Neural progenitor cell (in vitro differentiated cells): ENCODE results near the gene TXN. TPM values are rescaled to one million over a fixed set of nuclear protein-coding genes. Genes with fewer than 3 reads are reported as not detected.
A peak's percentile ranks its signal among the peaks of the same experiment; 100 is the strongest.

Experiments used
- DNase-seq: peaks from one replicate; pipeline ENCODE4 v3.0.0-alpha.2; 2016; ENCODE audit warnings: low spot score
- H2AFZ ChIP-seq: fragments of 200-600 bp; sonication (generic); replicated peaks from 2 replicates; pipeline ENCODE4 v1.6.1; 2016; ENCODE audit warnings: antibody characterized with exemption
- H3F3A ChIP-seq: fragments of 200-600 bp; sonication (generic); 2 replicates; pipeline ENCODE4 v1.6.1; 2016; ENCODE audit warnings: antibody characterized with exemption, low read depth
- H3K27ac ChIP-seq: fragments of 200-600 bp; sonication (generic); 2 replicates; pipeline ENCODE4 v1.5.1; 2016; ENCODE audit warnings: mild to moderate bottlenecking
- H3K27me3 ChIP-seq: fragments of 200-600 bp; sonication (generic); 2 replicates; pipeline ENCODE4 v1.6.1; 2016; ENCODE audit warnings: mild to moderate bottlenecking, moderate library complexity
- H3K36me3 ChIP-seq: fragments of 200-600 bp; sonication (generic); 2 replicates; pipeline ENCODE4 v1.5.1; 2016
- H3K4me1 ChIP-seq: fragments of 200-600 bp; sonication (generic); 2 replicates; pipeline ENCODE4 v1.6.1; 2016; ENCODE audit warnings: mixed run types
- H3K4me2 ChIP-seq: fragments of 200-600 bp; sonication (generic); 2 replicates; pipeline ENCODE4 v1.6.1; 2016
- H3K4me3 ChIP-seq: fragments of 200-600 bp; sonication (generic); 2 replicates; pipeline ENCODE4 v1.5.1; 2016
- H3K79me2 ChIP-seq: fragments of 200-600 bp; sonication (generic); 2 replicates; pipeline ENCODE4 v1.6.1; 2016; ENCODE audit warnings: low read depth
- H3K9ac ChIP-seq: fragments of 200-600 bp; sonication (generic); 2 replicates; pipeline ENCODE4 v1.6.1; 2016
- H3K9me3 ChIP-seq: fragments of 200-600 bp; sonication (generic); 2 replicates; pipeline ENCODE4 v1.5.1; 2016; ENCODE audit warnings: low read depth
- H4K20me1 ChIP-seq: fragments of 200-600 bp; sonication (generic); 2 replicates; pipeline ENCODE4 v1.6.1; 2016; ENCODE audit warnings: low read depth
- H3K27ac Mint-ChIP-seq: 3 replicates; pipeline ENCODE4 v1.8.0; 2021; ENCODE audit warnings: mixed read lengths
- H3K27me3 Mint-ChIP-seq: 2 replicates; pipeline ENCODE4 v1.8.0; 2022; ENCODE audit warnings: low read depth, mild to moderate bottlenecking, inconsistent platforms, moderate library complexity, mixed read lengths; ENCODE audit not compliant: insufficient read depth
- H3K36me3 Mint-ChIP-seq: 3 replicates; pipeline ENCODE4 v1.8.0; 2021; ENCODE audit warnings: mixed read lengths
- H3K4me1 Mint-ChIP-seq: 3 replicates; pipeline ENCODE4 v1.8.0; 2021; ENCODE audit warnings: mixed read lengths
- H3K4me3 Mint-ChIP-seq: 3 replicates; pipeline ENCODE4 v1.8.0; 2021; ENCODE audit warnings: mild to moderate bottlenecking, moderate library complexity, mixed read lengths
- H3K9me3 Mint-ChIP-seq: 3 replicates; pipeline ENCODE4 v1.8.0; 2020; ENCODE audit warnings: mixed read lengths
- CTCF ChIP-seq: fragments of 200-600 bp; sonication (generic); IDR thresholded peaks from 2 replicates; pipeline ENCODE4 v1.5.1; 2017; ENCODE audit warnings: antibody characterized with exemption, mild to moderate bottlenecking
- EZH2 ChIP-seq: fragments of 200-600 bp; sonication (generic); IDR thresholded peaks from 2 replicates; pipeline ENCODE4 v1.6.1; 2017; ENCODE audit warnings: antibody characterized with exemption, mild to moderate bottlenecking, moderate library complexity
- EZH2phosphoT487 ChIP-seq: fragments of 200-600 bp; sonication (generic); IDR thresholded peaks from 2 replicates; pipeline ENCODE4 v1.6.1; 2017; ENCODE audit warnings: antibody characterized with exemption
- total RNA-seq: library from RNA; depleted of rRNA; stranded (reverse); fragments of >200 nt; gene quantifications from 2 replicates; pipeline ENCODE4 v1.2.3, GENCODE V29; 2015; ENCODE audit warnings: low replicate concordance

Gene TXN
- total RNA-seq, 1 donor from 2014 or later = 252 TPM

GRCh38 chr9:110276781-110277180, 20.5 kb upstream of the TXN start:
- H3K4me3 Mint-ChIP-seq = no peak overlapping the region

GRCh38 chr9:110270211-110270995, 14.1 kb upstream of the TXN start:
- no peaks in the 10 kb centered on the region for H3K27me3 ChIP-seq
- no peak overlapping the region for H3K9ac ChIP-seq
- Mint-ChIP-seq H3K4me1 (no peaks in the 10 kb centered on the region), H3K36me3 (no peaks in the 10 kb centered on the region), H3K9me3 (peaks cover 3% of the 10 kb centered on the region), H3K27ac (no peak overlapping the region), H3K27me3 (no peaks in the 10 kb centered on the region), H3K4me3 (no peak overlapping the region)
- no peaks in the 10 kb centered on the region for H3K36me3 ChIP-seq
- no peak for DNase-seq
- H3K9me3 ChIP-seq = no peaks in the 10 kb centered on the region
- no peaks in the 10 kb centered on the region for H3K4me1 ChIP-seq
- H3K4me3 ChIP-seq = no peak overlapping the region
- H4K20me1 ChIP-seq = no peaks in the 10 kb centered on the region
- no peak overlapping the region for H3K27ac ChIP-seq
- TF ChIP-seq CTCF = no peak
- no peak for TF ChIP-seq EZH2phosphoT487
- TF ChIP-seq EZH2 = no peak
- no peaks in the 10 kb centered on the region for H3F3A ChIP-seq
- no peak overlapping the region for H3K4me2 ChIP-seq
- no peak overlapping the region for H2AFZ ChIP-seq
- no peaks in the 10 kb centered on the region for H3K79me2 ChIP-seq

More at GRCh38 chr9:110276781-110277180, 20.5 kb upstream of the TXN start:
- H3K36me3 Mint-ChIP-seq = no peaks in the 10 kb centered on the region
- no peaks in the 10 kb centered on the region for H3K36me3 ChIP-seq
- H3K27me3 ChIP-seq = no peaks in the 10 kb centered on the region
- H3K9me3 Mint-ChIP-seq = no peaks in the 10 kb centered on the region
- no peak overlapping the region for H3K27ac ChIP-seq
- peak overlapping the region; percentile 79 for H3K27ac Mint-ChIP-seq
- no peak overlapping the region for H3K4me3 ChIP-seq
- no peaks in the 10 kb centered on the region for H3K9me3 ChIP-seq
- no peak for DNase-seq
- H3K27me3 Mint-ChIP-seq = no peaks in the 10 kb centered on the region
- H4K20me1 ChIP-seq = no peaks in the 10 kb centered on the region
- no peak overlapping the region for H3K4me2 ChIP-seq
- no peaks in the 10 kb centered on the region for H3K79me2 ChIP-seq
- H2AFZ ChIP-seq = peak overlapping the region; percentile 52
- peaks cover 8% of the 10 kb centered on the region for H3K4me1 Mint-ChIP-seq
- H3K9ac ChIP-seq = no peak overlapping the region
- H3K4me1 ChIP-seq = no peaks in the 10 kb centered on the region
- H3F3A ChIP-seq = no peaks in the 10 kb centered on the region
- no peak for TF ChIP-seq EZH2
- no peak for TF ChIP-seq CTCF
- no peak for TF ChIP-seq EZH2phosphoT487

GRCh38 chr9:110266795-110267194, 10.5 kb upstream of the TXN start:
- no peaks in the 10 kb centered on the region for H3K36me3 ChIP-seq
- Mint-ChIP-seq H3K9me3 (peaks cover 11% of the 10 kb centered on the region), H3K27me3 (no peaks in the 10 kb centered on the region), H3K36me3 (no peaks in the 10 kb centered on the region), H3K4me1 (no peaks in the 10 kb centered on the region), H3K4me3 (no peak overlapping the region), H3K27ac (no peak overlapping the region)
- no peaks in the 10 kb centered on the region for H4K20me1 ChIP-seq
- H3K9ac ChIP-seq = no peak overlapping the region
- no peak overlapping the region for H3K4me2 ChIP-seq
- H3K9me3 ChIP-seq = no peaks in the 10 kb centered on the region
- DNase-seq = no peak
- H3F3A ChIP-seq = no peaks in the 10 kb centered on the region
- H3K27ac ChIP-seq = no peak overlapping the region
- no peaks in the 10 kb centered on the region for H3K27me3 ChIP-seq
- TF ChIP-seq EZH2phosphoT487 (no peak), CTCF (no peak), EZH2 (no peak)
- no peaks in the 10 kb centered on the region for H3K4me1 ChIP-seq
- no peak overlapping the region for H2AFZ ChIP-seq
- no peaks in the 10 kb centered on the region for H3K79me2 ChIP-seq
- no peak overlapping the region for H3K4me3 ChIP-seq
